Neural progenitor cell (in vitro differentiated cells): ENCODE results near the gene LGI4.

Experiments
- EZH2 ChIP-seq: fragments of 200-600 bp; sonication (generic); IDR thresholded peaks from 2 replicates; pipeline ENCODE4 v1.6.1; 2017; ENCODE audit warnings: antibody characterized with exemption, mild to moderate bottlenecking, moderate library complexity
- TF ChIP-seq, protein P1 (sequence below): fragments of 200-600 bp; sonication (generic); IDR thresholded peaks from 2 replicates; pipeline ENCODE4 v1.5.1; 2017; ENCODE audit warnings: antibody characterized with exemption, mild to moderate bottlenecking

DNA sequence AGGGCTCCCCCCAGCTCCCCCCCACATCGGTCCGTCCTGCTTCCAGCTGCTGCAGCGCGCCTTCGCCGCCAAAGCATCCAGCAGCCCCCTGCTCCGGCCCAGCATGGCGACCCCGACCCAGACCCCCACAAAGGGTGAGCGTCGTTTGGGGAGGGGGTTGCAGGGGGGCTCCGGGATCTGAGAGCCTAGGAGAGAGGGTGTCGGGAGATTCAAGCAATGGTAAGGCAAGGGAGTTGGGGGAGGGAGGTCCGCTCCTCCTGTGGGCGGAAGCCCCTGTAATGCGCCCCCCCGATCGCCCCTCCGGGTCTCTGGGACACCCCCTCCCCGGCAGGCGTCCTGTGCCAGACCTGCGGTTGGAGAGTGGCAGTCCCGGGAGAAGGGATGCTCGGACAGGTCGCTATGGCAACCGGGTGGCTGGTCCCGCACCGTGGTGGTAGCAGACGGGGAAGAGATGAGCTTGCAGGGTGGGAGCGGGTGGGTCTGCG lies 8.4 kb upstream of the LGI4 start, which contains the start of gene FXYD7:
- TF ChIP-seq, protein P1, sequence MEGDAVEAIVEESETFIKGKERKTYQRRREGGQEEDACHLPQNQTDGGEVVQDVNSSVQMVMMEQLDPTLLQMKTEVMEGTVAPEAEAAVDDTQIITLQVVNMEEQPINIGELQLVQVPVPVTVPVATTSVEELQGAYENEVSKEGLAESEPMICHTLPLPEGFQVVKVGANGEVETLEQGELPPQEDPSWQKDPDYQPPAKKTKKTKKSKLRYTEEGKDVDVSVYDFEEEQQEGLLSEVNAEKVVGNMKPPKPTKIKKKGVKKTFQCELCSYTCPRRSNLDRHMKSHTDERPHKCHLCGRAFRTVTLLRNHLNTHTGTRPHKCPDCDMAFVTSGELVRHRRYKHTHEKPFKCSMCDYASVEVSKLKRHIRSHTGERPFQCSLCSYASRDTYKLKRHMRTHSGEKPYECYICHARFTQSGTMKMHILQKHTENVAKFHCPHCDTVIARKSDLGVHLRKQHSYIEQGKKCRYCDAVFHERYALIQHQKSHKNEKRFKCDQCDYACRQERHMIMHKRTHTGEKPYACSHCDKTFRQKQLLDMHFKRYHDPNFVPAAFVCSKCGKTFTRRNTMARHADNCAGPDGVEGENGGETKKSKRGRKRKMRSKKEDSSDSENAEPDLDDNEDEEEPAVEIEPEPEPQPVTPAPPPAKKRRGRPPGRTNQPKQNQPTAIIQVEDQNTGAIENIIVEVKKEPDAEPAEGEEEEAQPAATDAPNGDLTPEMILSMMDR: no peak
- no peak for TF ChIP-seq EZH2
